ENCODE measurements around the gene KCNMA1. TPM values are rescaled to one million over a fixed set of nuclear protein-coding genes. Genes with fewer than 3 reads are reported as not detected.

The KCNMA1 gene
- total and polyA plus RNA-seq, 2 donors from 2014 or later: 4.2 to 8.9 TPM

- no peaks in the 10 kb centered on the region for H3K4me1 ChIP-seq (ENCODE audit: control insufficient read depth in 2 of 3, insufficient read depth in 2 of 3, low read depth in 1 of 3, low read length in 3 of 3)
- no peak for FAIRE-seq
- H3K9ac ChIP-seq (ENCODE audit: low read length in 3 of 3): no peak overlapping the region
- no peaks in the 10 kb centered on the region for H3K36me3 ChIP-seq (ENCODE audit: control insufficient read depth in 2 of 3, insufficient read depth in 3 of 3, low read length in 3 of 3)
- no peak for TF ChIP-seq CTCF (IDR thresholded peaks at IDR 0.05; ENCODE audit: borderline replicate concordance, extremely low read depth, insufficient read depth)
- H3K27ac ChIP-seq (ENCODE audit: low read depth in 2 of 2, low read length in 2 of 2): no peak overlapping the region
- intact Hi-C loops (cut with DNase I): no loop called here
- H3K9me3 ChIP-seq (ENCODE audit: control insufficient read depth in 2 of 3, insufficient read depth in 1 of 3, low read length in 3 of 3): no peaks in the 10 kb centered on the region
- H3K27me3 ChIP-seq (ENCODE audit: control insufficient read depth, insufficient read depth, low read length): no peaks in the 10 kb centered on the region
- no peak for DNase-seq
- no peak overlapping the region for H3K4me3 ChIP-seq (ENCODE audit: low read length in 3 of 3)
Observed at GRCh38 chr10:76882796-76883195, 754.8 kb downstream of the KCNMA1 start.

GRCh38 chr10:76882245-76882644, 755.4 kb downstream of the KCNMA1 start:
- H3K4me1 ChIP-seq (ENCODE audit: control insufficient read depth in 2 of 3, insufficient read depth in 2 of 3, low read depth in 1 of 3, low read length in 3 of 3): no peaks in the 10 kb centered on the region
- H3K4me3 ChIP-seq (ENCODE audit: low read length in 3 of 3): no peak overlapping the region
- TF ChIP-seq CTCF (IDR thresholded peaks at IDR 0.05; ENCODE audit: borderline replicate concordance, extremely low read depth, insufficient read depth): no peak
- H3K9ac ChIP-seq (ENCODE audit: low read length in 3 of 3): no peak overlapping the region
- FAIRE-seq: no peak
- H3K27ac ChIP-seq (ENCODE audit: low read depth in 2 of 2, low read length in 2 of 2): no peak overlapping the region
- H3K9me3 ChIP-seq (ENCODE audit: control insufficient read depth in 2 of 3, insufficient read depth in 1 of 3, low read length in 3 of 3): no peaks in the 10 kb centered on the region
- H3K27me3 ChIP-seq (ENCODE audit: control insufficient read depth, insufficient read depth, low read length): no peaks in the 10 kb centered on the region
- no peak for DNase-seq
- intact Hi-C loops (cut with DNase I): no loop called here
- no peaks in the 10 kb centered on the region for H3K36me3 ChIP-seq (ENCODE audit: control insufficient read depth in 2 of 3, insufficient read depth in 3 of 3, low read length in 3 of 3)

GRCh38 chr10:76881477-76882220, 756.0 kb downstream of the KCNMA1 start:
- H3K27me3 ChIP-seq (ENCODE audit: control insufficient read depth, insufficient read depth, low read length): no peaks in the 10 kb centered on the region
- DNase-seq (peak in 1 of 5 donors; percentile 16), FAIRE-seq (no peak)
- no peaks in the 10 kb centered on the region for H3K36me3 ChIP-seq (ENCODE audit: control insufficient read depth in 2 of 3, insufficient read depth in 3 of 3, low read length in 3 of 3)
- no peak for TF ChIP-seq CTCF (IDR thresholded peaks at IDR 0.05; ENCODE audit: borderline replicate concordance, extremely low read depth, insufficient read depth)
- H3K4me3 ChIP-seq (ENCODE audit: low read length in 3 of 3): no peak overlapping the region
- intact Hi-C loops (cut with DNase I): no loop called here
- H3K4me1 ChIP-seq (ENCODE audit: control insufficient read depth in 2 of 3, insufficient read depth in 2 of 3, low read depth in 1 of 3, low read length in 3 of 3): no peaks in the 10 kb centered on the region
- H3K9ac ChIP-seq (ENCODE audit: low read length in 3 of 3): no peak overlapping the region
- H3K27ac ChIP-seq (ENCODE audit: low read depth in 2 of 2, low read length in 2 of 2): no peak overlapping the region
- no peaks in the 10 kb centered on the region for H3K9me3 ChIP-seq (ENCODE audit: control insufficient read depth in 2 of 3, insufficient read depth in 1 of 3, low read length in 3 of 3)

Measured in kidney (tissue), 14 donors.